GM13977 (cell line): ENCODE data around the gene HGFAC.

Source experiments
- DNase-seq: peaks from one replicate; pipeline ENCODE4 v3.0.0; 2012; ENCODE audit warnings: low spot score
- CTCF ChIP-seq: IDR thresholded peaks from 2 replicates; pipeline ENCODE4 v1.5.1; 2012; ENCODE audit warnings: mild to moderate bottlenecking, control low read depth; ENCODE audit not compliant: insufficient read depth; ENCODE audit errors: extremely low read depth, missing control alignments
- in situ Hi-C: fragments of 300-500 bp; cut with MboI; formaldehyde crosslinking; loops from one replicate; pipeline ENCODE4 v1.12.0; 2022; ENCODE audit warnings: low sequenced_read_pairs, low pct_unique_long_range_greater_than_20kb, mixed read lengths, inconsistent platforms; ENCODE audit not compliant: unreplicated experiment

HGFAC gene

GRCh38 chr4:3420956-3421355 is 20.8 kb upstream of the HGFAC start:
- in situ Hi-C loops, result no loop called here
- no peak for DNase-seq

GRCh38 chr4:3421470-3421869 is 20.3 kb upstream of the HGFAC start:
- TF ChIP-seq CTCF, result no peak
- no peak for DNase-seq
- in situ Hi-C loops, result no loop called here

More at GRCh38 chr4:3420956-3421355, 20.8 kb upstream of the HGFAC start:
- no peak for TF ChIP-seq CTCF

- DNase-seq, result no peak
- TF ChIP-seq CTCF, result no peak
- in situ Hi-C loops, result no loop called here
These were observed 19.4 kb upstream of the HGFAC start for GRCh38 chr4:3422241-3422801.

- no peak for DNase-seq
- in situ Hi-C loops, result no loop called here
- no peak for TF ChIP-seq CTCF
These were observed 18.9 kb upstream of the HGFAC start for GRCh38 chr4:3422808-3423297.

- DNase-seq, result no peak
- TF ChIP-seq CTCF, result no peak
- in situ Hi-C loops, result no loop called here
These were observed 18.4 kb upstream of the HGFAC start for GRCh38 chr4:3423406-3423805.

GRCh38 chr4:3423952-3424351 is 17.8 kb upstream of the HGFAC start:
- no peak for DNase-seq
- TF ChIP-seq CTCF, result no peak
- in situ Hi-C loops, result no loop called here
